GM21360 (cell line): ENCODE results near the gene MMP25.

Experiments
- ATAC-seq: cut with Tn5 transposase; IDR thresholded peaks from one replicate; pipeline ENCODE4 v1.9.1; 2021; ENCODE audit warnings: mild to moderate bottlenecking, moderate library complexity; ENCODE audit not compliant: unreplicated experiment

Gene MMP25

GRCh38 chr16:3089717-3090592, 43.6 kb downstream of the MMP25 start:
- no peak for ATAC-seq

GRCh38 chr16:3091551-3091950, 45.2 kb downstream of the MMP25 start:
- no peak for ATAC-seq

GRCh38 chr16:3092501-3092941, 46.2 kb downstream of the MMP25 start:
- ATAC-seq: no peak

DNA sequence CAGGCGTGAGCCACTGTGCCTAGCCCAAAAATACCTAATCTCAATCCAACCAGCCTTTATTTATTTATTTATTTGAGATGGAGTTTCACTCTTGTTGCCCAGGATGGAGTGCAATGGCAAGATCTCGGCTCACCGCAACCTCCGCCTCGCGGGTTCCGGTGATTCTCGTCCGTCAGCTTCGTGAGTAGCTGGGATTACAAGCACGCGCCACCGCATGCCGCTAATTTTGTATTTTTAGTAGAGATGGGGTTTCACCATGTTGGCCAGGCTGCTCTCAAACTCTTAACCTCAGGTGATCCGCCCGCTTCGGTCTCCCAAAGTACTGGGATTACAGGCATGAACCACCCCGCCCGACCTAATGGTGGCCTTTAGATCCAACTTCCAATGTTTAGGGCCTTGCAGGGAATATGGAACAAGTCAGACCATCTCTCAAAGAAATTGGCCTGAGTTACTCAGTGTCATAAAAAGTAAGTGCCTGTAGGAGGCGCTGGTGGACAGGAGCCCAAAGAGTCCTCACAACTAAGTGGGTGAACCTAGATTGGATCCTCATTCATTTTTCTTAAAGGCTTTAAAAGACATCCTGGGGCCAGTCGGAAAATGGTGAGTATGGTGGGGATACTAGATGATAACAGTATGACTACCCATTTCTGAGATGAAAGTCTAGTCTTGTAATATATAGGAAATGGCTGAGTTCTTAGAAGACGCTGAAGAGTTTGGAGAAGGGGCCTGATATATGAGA, 48.1 kb downstream of the MMP25 start:
- no peak for ATAC-seq

DNA sequence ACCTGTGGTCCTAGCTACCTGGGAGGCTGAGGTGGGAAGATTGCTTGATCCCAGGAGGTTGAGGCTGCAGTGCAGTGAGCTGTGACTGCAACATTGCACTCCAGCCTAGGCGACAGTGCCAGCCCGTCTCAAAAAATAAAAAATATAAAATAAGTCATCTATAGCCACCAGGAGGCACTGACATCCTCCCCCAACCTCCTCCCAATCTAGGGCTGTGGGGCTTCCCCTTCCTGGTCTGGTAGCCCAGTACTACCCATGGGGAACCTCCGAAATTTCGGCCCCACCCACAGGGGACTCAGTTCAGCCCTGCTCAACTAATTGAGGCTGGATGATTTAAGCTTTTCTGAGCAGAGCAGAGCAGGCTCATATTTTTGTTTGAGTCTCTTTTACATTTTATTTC, 49.5 kb downstream of the MMP25 start:
- ATAC-seq: peak; percentile 68

DNA sequence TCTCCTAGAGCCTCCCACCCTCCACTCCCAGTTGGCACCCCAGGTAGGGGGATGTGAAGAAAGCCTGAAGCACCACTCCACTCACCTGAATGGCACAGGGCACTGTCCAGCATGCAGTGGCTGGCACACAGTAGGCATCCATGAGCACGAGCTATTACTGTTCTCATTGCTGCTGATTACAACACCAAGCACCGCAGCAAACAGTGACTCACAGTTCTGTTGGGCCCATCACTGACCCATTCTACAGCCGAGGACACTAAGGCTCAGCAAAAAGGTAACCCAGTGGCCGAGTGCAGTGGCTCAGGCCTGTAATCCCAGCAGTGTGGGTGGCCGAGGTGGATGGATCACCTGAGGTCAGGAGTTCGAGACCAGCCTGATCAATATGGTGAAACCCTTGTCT, 50.0 kb downstream of the MMP25 start:
- ATAC-seq: no peak

DNA sequence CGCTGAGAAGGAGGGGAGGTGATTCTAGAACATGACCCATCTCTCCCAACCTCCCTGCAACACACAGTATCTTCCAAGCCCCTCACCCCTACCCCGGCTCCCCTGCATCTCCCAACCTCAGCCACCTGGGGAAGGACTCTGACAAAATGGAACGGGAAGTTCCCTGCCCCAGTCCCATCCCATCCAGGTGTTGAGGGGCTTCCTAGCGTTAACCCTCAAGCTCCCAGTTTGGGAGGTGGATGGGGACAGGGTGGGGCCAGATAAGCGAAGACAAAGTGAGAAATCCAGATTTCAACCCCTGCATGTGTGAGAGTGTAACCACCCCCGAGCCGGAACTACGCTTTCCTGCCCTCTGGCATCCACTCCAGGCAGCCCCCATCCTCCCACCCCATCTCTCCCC, 50.9 kb downstream of the MMP25 start:
- no peak for ATAC-seq

DNA sequence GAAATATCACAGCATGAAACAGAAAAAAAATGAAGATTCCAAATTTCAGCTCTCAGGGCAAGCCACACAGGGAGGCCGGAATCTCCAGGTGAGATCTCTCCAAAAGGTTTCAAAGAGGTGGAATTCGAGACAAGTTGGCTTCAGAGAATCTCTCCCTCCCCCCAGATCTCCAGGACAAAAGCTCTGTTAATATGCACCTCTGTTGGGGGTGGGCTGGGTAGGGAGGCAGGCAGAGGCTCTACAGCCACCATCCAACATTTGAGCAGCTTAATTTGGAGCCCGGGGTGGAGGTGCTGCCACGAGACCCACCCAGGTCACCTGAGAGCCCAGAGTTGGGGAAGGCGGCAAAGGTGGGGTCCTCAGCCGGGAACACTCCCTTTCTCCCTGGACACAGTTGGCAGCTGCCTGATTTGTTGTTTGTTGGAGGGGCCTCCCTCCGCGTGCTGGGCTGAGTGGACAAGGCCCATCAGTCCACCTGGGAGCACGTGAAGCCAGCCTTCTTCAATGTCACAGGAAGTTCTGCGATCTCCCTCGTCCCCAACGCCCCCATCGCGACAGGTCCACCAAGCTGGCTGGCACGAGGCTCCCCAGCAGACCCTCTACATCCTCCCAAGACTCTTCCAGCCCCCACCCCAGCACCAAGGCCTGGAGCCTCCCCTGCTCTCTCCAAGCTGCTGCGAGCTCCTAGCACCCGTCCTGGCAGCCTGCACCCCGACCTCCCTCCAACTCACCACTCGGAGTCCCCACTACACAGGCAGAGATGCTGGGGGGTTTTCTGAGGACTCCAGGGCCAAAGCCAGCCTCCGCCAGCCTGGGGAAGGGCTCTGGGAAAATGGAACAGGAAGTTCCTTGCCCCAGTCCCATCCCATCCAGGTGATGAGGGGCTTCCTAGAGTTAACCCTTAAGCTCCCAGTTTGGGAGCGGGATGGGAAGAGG, 52.4 kb downstream of the MMP25 start, which contains the start of gene ZSCAN10:
TSS of gene ZSCAN10 (minus strand) at position 836 of the 936 bp plus-strand sequence. CDS start 6,357 bp downstream, outside the sequence.
- ATAC-seq: no peak

DNA sequence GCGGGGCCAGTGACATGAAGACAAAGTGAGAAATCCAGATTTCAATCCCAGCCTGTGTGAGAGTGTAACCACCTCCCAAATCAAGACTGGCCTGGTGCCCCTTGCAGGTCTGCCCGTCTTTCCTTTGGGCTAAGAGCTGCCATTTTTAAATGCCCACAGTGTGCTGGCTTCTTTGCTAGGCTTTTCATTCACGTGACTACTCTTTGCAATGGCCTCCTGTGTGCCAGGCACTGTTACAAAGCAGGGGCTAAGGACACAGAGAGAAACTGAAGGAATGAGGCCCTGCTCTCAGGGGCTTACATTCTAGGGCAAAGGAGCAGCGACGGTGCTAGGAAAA, 53.0 kb downstream of the MMP25 start:
- ATAC-seq: no peak

DNA sequence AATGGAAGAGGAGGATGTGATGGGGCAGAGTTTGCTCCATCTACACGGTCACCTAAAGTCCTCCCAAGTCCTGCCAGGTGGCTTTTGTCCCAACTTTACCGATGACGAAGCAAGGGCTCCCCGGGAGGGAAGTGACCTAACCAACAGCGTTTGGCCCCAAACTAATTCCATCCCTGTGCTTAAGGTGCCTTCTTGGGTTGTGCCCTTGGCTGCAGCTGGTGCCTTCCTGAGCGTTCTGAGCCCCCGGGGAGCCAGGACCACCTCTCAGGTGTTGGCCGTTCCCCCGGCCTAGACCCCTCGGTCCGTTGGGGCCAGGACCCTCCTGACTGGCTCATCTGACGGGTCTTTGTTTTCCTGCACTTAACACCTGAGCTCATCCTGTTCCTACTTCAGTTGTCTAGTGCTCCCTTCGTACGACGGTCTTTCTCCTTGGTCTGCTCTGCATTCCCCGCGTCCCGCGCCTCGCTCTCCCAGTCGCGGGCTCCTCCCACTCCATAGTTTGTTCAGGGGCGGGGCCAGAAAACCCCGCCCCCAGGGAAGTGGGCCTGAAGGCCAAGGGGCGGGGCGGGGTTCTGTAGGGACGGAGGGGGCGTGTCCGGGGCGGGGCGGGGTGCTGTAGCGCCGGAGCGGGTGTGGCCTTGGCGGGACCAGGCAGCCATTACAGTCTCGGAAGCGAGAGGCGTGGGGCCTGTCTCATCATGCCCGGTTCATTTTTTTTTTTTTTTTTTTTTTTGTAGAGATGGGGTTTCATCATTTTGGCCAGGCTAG, 53.6 kb downstream of the MMP25 start:
- ATAC-seq: no peak

GRCh38 chr16:3101018-3101840, 54.9 kb downstream of the MMP25 start:
- ATAC-seq: no peak

DNA sequence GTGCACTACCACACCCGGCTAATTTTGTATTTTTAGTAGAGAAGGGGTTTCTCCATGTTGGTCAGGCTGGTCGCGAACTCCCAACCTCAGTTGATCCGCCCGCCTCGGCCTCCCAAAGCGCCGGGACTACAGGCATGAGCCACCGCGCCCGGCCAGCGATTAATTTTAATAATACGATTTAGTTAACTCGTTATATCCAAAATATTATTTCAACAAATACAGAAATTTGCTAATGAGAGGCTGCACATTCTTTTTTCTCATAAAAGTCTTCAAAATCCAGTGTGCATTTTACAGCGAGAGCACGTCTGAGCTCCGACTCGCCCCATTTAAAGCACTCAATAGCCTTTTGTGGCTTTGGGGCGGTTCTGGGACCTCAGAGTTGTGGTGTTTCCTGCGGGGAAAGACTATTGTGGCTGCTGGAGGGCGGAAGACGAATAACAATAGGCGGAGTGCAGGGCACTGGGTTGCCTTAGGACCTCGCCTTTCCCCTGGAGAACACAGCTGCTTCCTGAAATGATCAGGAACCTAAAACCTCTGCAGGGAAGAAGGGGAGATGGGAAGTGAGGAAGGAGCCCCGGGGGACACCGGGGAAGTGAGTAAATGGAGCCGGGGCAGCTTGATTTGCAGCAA, 55.6 kb downstream of the MMP25 start:
- ATAC-seq: no peak

- peak; percentile 70 for ATAC-seq
These were observed 60.0 kb downstream of the MMP25 start for GRCh38 chr16:3106205-3106928.
